Skeletal muscle satellite cell (primary cell): ENCODE measurements around the gene YARS2. TPM values are rescaled to one million over a fixed set of nuclear protein-coding genes. Genes with fewer than 3 reads are reported as not detected.
"Not testable (repeated sequence)": the region's sequence is repeated elsewhere in the genome, so short reads cannot be mapped to it uniquely, and the experiment has no call there.

Source experiments
- H3K27me3 ChIP-seq: 2 replicates; pipeline ENCODE4 v1.7.0; 2013; ENCODE audit warnings: low read length; ENCODE audit not compliant: control insufficient read depth, insufficient read depth
- H3K36me3 ChIP-seq: 2 replicates; pipeline ENCODE4 v1.7.0; 2013; ENCODE audit warnings: mild to moderate bottlenecking, control low read depth, low read length; ENCODE audit not compliant: insufficient read depth
- H3K4me1 ChIP-seq: 2 replicates; pipeline ENCODE4 v1.7.0; 2013; ENCODE audit warnings: low read length; ENCODE audit not compliant: control insufficient read depth, insufficient read depth
- H3K4me2 ChIP-seq: 2 replicates; pipeline ENCODE4 v1.7.0; 2013; ENCODE audit warnings: mild to moderate bottlenecking, low read length
- H3K4me3 ChIP-seq: 2 replicates; pipeline ENCODE4 v1.7.0; 2013; ENCODE audit warnings: low read length
- H3K9ac ChIP-seq: 2 replicates; pipeline ENCODE4 v1.7.0; 2013; ENCODE audit warnings: mild to moderate bottlenecking, low read depth, low read length, moderate library complexity
- H3K9me3 ChIP-seq: replicated peaks from 2 replicates; pipeline ENCODE4 v1.7.0; 2013; ENCODE audit warnings: mild to moderate bottlenecking, control low read depth, low read length
- small RNA-seq: library from RNA; depleted of rRNA; stranded (forward); fragments of <200 nt; gene quantifications from one replicate; pipeline ENCODE3, GENCODE V24; 2012

Gene YARS2

DNA sequence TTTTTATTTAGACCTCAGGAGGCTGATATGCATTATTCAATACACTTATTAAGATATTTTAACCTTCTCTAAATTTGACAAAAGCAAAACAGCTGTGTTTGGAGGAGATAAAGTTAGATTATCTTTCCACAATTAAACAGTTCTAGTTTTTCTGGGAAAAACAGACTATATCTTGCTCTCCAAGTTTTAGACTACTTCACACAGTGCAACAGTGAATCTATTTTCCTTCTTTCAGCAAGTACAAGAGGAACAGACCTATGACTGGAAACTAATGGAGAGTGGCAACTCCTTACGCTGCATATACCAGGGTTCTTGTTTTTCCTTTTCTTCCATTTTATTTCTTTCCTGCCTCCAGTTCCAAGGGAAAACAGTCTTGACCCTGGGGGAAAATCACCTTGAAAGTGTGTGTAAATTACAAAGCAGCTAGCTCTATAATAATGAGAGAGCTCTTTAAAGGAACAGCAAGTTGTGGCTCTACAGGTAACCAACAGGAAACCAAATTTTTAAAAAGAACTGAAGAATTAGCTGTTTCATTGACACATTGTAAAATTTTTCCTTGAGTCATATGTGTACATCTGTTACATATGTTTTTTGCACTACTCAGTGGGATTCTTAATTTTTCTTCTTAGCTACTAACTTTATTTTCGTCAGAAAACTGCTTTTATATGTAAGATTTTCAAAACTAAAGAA is 49.2 kb downstream of the YARS2 start:
- H3K9ac ChIP-seq: no peak overlapping the region
- no peaks in the 10 kb centered on the region for H3K27me3 ChIP-seq
- peaks cover 16% of the 10 kb centered on the region for H3K36me3 ChIP-seq
- no peak overlapping the region for H3K4me2 ChIP-seq
- no peaks in the 10 kb centered on the region for H3K9me3 ChIP-seq
- H3K4me3 ChIP-seq: no peak overlapping the region
- no peaks in the 10 kb centered on the region for H3K4me1 ChIP-seq

- H3K27me3 ChIP-seq: no peaks in the 10 kb centered on the region
- H3K4me1 ChIP-seq: no peaks in the 10 kb centered on the region
- no peak overlapping the region for H3K4me2 ChIP-seq
- H3K9ac ChIP-seq: no peak overlapping the region
- no peak overlapping the region for H3K4me3 ChIP-seq
- peaks cover 10% of the 10 kb centered on the region for H3K36me3 ChIP-seq
- no peaks in the 10 kb centered on the region for H3K9me3 ChIP-seq
Measured at GRCh38 chr12:32705783-32706182, 49.9 kb downstream of the YARS2 start.

DNA sequence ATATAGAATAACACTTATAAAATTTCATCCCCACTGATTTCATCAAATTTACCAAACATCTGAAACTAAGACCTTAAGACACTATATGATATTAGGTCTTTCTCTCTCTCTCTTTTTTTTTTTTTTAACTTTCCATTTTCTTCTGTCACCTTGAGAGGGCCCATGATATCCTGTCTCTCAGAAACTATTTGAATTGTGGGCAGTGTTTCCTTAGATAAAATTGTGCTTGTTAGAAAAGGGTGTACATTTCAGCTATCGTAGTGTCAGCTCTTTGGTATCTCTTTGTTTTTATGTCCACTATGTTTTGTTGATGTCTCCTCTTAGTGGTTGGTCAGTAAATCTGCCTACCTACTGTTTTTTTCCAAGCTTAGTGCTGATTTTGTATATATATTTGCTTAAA is 52.8 kb downstream of the YARS2 start:
- no peaks in the 10 kb centered on the region for H3K4me1 ChIP-seq
- H3K27me3 ChIP-seq: no peaks in the 10 kb centered on the region
- H3K36me3 ChIP-seq: no peaks in the 10 kb centered on the region
- no peak overlapping the region for H3K4me2 ChIP-seq
- H3K4me3 ChIP-seq: no peak overlapping the region
- no peak overlapping the region for H3K9ac ChIP-seq
- H3K9me3 ChIP-seq: no peaks in the 10 kb centered on the region

GRCh38 chr12:32702473-32702872 is 53.2 kb downstream of the YARS2 start:
- Histone ChIP-seq H3K4me2 (no peak overlapping the region), H3K9ac (no peak overlapping the region), H3K27me3 (no peaks in the 10 kb centered on the region), H3K36me3 (no peaks in the 10 kb centered on the region), H3K4me3 (no peak overlapping the region), H3K9me3 (no peaks in the 10 kb centered on the region), H3K4me1 (no peaks in the 10 kb centered on the region)

DNA sequence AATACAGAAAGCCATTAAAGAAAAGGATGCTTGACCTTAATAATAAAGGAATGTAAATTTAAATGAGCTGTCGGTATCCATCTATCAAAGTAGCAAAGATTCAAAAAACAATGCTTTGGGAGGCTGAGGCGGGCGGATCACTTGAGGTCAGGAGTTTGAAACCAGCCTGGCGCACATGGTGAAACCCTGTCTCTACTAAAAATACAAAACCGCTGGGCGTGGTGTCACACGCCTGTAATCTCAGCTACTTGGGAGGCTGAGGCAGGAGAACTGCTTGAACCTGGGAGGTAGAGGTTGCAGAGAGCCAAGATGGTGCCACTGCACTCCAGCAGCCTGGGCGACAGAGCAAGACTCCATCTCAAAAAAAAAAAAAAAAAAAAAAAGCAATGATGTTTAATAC is 56.3 kb downstream of the YARS2 start:
- not testable (repeated sequence) for H3K9me3 ChIP-seq, H3K27me3 ChIP-seq, H3K4me1 ChIP-seq, H3K4me3 ChIP-seq, H3K36me3 ChIP-seq, H3K9ac ChIP-seq, H3K4me2 ChIP-seq

DNA sequence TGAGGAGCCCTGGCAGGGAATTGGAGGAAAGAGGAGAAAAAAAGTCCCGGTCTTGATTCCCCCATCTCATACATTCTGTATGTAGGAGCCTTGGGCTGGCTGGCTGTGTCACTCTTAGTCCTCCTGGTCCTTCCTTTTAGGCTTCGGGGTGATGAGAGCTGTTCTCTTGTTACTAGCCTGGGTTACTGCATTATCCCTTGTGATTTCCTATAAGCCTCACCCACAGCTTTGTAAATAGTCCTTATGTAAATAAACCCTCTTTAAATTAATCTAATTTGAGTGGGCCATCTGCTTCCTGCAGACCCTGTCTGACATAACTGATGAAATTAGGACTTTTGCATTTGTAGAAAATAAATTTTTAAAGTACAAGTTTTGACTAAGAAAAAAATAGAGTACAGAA is 57.4 kb downstream of the YARS2 start:
- H3K36me3 ChIP-seq: peaks cover 2% of the 10 kb centered on the region
- no peak overlapping the region for H3K4me2 ChIP-seq
- H3K4me3 ChIP-seq: no peak overlapping the region
- H3K9me3 ChIP-seq: no peaks in the 10 kb centered on the region
- H3K4me1 ChIP-seq: no peaks in the 10 kb centered on the region
- no peaks in the 10 kb centered on the region for H3K27me3 ChIP-seq
- H3K9ac ChIP-seq: no peak overlapping the region

DNA sequence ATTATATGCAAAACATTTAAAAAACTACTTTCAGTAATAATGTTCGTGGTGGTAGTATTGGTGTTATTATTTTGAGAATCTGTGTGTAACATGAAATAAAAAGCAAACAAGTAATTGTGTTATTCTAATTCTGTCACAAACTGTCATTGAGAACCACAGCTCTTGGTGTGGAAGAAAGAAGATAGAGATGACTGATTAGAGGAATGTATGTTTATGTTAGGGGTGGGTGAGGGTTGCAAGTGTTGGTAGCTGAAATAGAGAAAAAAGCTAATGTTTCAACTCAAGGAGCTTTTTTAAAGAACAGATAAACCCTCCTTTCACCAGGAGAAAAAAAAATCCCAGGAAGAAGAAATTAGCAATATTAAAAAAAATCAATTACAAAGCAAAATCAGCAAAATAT is 58.3 kb downstream of the YARS2 start:
- Histone ChIP-seq H3K9ac (no peak overlapping the region), H3K9me3 (no peaks in the 10 kb centered on the region), H3K4me3 (no peak overlapping the region), H3K36me3 (peaks cover 2% of the 10 kb centered on the region), H3K4me1 (no peaks in the 10 kb centered on the region), H3K27me3 (no peaks in the 10 kb centered on the region), H3K4me2 (no peak overlapping the region)

Small RNA genes within 50 kb of the gene (small RNA-seq; reads per million reads assigned to genes)
- not detected for gene RF00019
